Dedifferentiated amniotic fluid mesenchymal stem cell (primary cell): ENCODE data around the gene RNF183.
"Not testable (repeated sequence)": the region's sequence is repeated elsewhere in the genome, so short reads cannot be mapped to it uniquely, and the experiment has no call there.

Source experiments
- DNase-seq: peaks from one replicate; pipeline ENCODE4 v3.0.0-alpha.2; 2016; ENCODE audit errors: extremely low spot score

Gene RNF183

DNA sequence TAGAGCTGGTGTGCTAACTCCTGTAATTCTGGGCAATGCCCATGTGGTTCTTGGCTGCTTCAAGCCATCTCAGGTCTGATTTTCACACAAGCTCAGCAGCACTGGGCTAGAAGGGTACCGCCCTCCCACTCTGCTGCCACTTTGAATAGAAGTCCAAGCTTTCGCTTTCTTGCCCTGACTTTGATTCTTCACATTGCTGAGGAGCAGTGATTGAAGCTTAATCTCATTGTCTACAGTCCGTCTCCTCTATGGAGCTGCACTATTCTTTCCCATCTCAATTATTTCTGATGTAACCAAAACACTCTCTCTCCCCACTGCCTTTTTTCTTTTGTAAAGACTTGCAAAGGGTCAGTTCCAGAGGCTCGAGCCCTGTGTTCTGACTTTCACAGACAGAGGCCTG, 12.9 kb upstream of the RNF183 start:
- DNase-seq, result no peak

DNA sequence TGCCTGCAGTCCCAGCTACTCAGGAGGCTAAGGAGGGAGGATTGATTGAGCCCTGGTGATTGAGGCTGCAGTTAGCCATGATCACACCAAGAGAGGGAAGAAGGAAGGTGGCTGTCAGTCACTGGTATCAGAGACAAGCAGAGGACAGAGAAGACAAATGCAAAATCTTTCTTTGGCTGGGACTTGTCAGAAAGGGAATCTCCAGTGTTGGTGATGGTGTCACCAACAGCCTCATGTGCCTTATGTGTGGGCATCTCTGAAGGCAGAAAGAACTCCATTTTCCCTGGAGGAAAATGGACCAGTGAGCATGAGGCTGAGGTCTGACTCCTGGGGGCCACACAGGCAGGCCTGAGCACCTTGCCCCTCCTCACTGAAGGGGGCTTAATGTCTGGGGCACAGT, 12.1 kb upstream of the RNF183 start:
- no peak for DNase-seq

DNA sequence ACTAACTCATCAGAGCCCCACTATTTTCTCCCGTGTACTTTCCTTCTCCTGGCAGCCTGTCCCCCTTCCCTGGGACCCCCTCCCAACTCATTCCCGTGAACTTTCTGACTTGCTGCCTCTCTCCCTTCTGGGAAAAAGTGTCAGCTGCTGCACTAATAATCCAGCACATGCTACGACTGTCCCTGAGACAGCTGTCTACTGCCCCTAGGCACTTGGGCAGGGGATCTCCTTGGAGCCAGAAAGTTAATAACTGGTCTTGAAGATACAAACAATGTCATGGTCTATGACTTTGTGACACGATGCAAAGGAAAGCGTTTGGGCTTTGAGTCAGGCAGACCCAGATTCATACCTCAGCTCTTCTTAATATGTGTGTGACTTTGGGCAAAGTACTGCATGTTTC, 10.1 kb upstream of the RNF183 start:
- no peak for DNase-seq

DNA sequence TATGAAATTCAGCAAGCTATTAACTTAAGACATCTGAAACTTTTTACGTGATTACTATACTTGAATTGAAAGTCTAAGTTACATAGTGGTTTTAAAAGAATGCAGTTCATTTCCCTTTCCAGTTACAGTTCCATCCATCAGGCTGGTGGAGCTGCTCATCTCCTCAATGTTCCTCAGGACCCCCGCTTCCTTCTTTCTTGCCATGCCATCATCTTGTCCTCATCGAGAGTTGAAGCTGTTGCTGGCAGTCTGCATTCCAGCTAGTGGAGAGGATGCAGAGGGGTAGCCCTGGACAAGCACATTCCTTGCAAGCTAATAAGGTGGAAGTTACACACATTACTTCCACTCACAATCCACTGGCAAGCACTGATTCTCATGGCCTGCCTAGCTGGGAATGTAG, 8.8 kb upstream of the RNF183 start:
- no peak for DNase-seq

DNA sequence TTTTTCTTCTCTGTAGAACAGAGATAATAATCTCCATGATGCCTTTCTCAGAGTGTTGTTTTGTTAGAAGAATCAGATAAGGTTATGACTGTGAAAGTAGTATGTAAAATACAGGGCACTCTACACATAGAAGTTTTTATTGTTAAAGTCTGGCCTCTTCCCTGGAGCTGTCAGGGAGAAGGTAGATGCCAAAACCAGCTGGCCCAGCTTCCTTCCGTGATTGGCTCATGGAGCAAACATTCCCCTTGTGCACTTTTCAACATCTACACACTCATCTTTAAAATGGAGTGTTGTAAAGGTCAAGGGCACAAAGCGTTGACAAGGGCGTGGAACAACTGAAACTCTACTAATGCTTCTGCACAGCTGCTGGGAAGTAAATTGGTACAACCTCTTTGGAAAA, 7.4 kb upstream of the RNF183 start:
- no peak for DNase-seq

DNA sequence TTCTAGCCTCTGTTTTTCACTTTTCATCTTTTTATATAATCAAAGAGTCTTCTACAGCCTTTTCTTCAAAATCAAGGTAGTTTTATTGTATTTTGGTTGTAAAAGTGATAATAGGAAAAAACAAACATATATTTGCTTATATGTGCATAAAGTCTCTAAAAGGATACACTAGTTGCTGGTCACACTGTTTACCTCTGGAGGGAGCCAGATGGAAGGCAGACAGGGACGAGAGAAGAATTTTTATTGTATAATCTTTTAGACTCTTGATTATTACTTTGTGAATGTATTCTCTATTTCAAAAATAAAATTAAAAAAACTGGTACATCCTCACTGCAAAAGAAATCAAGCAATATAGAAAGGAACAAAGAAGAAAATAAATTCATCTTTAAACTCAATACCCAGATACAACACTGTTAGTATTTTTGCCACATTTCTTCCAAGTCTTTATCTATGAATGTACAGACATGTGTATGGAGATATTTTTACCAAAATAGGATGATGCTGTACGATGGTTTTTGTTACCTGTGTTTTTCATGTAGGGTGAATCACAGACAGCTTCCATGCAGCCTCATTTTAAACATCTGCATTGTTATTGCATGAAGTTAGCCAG, 6.1 kb upstream of the RNF183 start:
- DNase-seq, result peak; percentile 67

DNA sequence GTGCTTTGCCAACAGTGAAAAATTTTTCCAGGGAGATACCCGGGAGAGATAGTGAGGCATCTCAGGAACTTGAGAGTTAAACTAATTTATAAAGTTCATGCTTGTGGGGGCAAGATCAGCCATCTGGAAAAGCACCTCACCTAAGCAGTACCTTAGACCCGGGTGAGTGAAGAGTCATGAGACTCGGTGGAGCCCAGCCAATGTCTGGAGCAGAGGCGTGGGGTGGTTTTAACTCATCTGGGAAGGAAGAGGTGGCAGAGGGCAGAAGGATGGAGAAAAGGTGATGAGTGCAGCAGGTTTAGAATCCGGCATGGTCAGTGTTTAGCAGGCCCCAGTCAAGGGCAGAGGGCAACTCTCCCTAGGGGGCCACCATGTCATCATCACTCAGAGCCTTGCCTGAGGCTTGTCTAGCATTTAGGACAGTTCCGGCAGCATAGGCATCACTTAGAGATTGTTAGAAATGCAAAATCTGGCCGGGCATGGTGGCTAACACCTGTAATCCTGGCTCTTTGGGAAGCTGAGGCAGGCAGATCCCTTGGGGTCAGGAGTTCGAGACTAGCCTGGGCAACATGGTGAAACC, 4.3 kb upstream of the RNF183 start:
- no peak for DNase-seq

DNA sequence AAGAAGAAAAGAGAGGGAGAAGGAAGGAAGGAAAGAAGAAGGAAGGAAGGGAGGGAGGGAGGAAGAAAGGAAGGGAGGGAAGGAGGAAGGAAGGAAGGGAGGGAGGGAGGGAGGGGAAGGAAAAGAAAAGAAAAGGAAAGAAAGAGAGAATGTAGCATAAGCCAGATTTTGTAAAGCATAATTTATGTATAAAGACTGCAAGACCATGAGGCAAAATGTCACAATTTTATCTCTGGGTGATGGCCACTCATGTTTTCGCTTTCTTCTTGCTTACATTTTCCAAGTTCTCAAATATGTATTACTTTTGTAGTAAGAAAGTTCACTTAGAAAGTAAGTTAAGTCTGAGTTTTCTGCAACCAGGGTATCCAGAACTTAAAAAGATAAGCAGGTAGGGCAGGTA, 3.4 kb upstream of the RNF183 start:
- DNase-seq, result no peak

DNA sequence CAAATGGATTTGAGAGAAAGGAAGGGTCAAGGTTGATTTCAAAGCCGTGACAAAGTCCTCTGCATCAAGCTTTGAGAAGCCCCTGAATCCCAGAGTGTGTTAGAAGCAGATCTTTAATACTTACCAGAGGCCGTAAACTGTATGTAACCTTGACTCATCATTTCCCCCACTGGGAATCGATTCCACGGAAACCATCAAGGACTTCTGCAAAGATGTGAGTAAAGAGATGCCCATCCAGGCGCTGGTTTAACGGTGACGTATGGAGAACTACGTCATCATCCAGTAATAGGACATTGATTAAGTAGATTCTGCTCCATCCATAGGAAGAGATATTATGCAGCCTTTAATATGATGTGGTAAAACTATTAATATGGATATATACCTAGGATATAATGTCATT, 1.6 kb downstream of the RNF183 start:
- no peak for DNase-seq

DNA sequence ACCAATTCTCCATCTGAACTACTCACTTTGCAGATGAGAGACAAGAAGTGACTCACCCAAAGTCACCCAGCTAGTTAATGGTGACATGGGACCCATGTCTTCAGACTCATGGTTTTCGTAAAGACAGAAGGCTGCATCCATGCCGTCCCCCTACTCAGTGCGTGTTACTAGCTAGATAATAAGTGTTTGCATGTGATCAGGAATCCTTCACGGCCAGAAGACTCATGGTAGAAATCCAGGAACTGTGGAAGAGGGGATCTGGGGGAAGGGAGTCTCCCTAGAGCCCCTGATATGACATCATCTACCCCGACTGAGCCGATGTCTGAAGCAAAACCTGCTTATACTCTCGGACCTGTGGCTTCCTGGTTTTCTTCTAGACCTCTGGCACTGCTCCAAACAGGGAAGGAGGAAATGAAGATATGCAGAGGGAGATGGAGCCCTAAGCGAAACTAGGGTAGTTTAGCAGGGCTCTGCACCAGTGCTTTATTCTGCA, 3.3 kb downstream of the RNF183 start:
- DNase-seq, result no peak

DNA sequence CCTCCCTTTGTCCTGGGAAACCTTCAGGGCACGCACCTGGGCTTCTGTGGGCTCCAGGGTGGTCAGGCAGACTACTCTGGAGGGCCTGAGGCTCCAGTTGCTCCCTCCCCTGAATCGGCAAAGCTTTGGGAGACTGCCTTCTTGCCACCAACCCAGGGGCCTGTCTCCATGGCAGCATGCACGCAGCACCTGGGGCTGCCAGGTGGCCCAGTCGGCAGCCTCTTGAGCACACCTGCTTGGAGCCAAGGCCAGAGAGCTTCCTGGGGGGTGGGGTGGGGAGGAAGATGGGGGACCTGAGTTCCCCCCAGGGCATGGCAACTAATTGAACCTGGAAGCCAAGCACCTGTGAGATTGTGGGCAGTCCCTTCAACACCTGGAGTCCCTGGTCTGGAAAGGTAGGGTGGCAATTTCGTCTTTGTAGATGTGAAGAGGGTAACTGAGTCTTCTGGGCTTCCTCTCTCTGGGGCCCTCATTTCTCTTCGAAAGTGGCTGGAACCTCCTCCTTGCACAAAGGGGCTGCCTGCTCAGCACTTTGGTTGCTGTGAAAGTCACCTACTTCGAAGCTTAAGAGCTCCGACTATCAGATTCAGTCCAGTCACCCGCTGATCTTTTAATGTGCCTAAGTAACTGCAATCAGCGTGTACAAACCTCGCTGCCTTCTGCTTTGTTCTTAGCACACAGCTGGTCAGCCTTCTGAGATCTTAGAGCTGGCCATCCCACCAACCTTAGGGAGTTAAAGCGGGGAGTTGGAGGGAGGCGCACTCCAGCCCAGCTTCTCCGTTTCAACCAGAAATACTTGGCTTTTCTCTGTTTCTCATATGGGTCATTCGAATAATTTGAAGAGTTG, 4.0 kb downstream of the RNF183 start:
- no peak for DNase-seq

DNA sequence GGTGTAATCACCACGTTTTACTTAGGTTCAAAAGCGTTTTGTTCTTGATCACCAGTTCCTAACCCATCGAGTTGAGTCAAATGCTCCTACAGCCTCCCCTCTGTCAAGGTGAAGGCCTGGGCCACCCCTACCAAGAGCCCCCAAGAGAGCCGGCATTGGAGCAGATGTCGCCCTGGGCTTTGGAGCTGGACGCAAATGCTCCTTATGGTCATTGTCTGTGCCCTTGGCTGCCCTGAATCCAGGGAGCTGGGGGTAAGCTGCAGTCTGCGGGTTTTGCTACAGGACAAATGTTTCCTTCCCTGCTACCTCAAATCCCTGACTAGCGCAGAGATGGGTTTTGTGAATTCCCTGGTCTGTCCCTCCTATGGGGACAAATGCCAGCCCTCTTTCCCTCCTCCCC, 4.9 kb downstream of the RNF183 start:
- DNase-seq, result no peak

DNA sequence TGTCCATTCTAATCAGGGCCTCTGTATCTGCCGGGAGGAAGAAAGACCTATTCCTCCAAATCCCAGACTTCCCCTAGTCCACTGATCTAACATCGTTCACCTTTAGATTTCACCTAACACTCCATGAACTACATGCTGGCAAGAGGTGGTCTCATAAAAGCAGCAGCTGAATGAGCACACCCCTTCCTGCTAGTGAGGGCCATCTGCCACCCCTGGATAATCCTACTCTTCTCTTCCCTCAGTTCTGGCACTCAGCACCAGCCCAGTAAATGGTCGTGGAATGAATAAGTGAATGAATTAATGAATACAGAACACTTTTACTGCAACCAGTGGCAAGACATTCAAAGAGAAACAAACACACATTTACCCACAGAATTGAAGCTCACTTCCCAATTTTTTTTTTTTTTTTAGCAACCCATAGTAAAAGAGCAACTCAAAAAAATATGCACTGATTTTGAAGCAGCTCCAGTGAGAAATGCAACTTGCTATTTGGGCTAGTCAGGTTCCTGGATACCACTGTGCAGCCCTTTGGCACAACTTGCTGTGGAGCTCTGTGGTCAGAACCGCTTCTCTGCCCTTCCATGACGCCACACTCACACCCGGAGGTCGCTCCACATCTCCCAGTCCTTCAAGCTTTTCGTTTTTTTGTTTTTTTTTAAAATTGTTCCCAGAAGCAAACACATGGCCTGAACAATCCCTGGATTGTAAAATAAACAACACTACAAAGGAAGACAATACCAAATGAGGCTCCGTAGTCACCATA, 6.2 kb downstream of the RNF183 start:
- DNase-seq, result no peak

DNA sequence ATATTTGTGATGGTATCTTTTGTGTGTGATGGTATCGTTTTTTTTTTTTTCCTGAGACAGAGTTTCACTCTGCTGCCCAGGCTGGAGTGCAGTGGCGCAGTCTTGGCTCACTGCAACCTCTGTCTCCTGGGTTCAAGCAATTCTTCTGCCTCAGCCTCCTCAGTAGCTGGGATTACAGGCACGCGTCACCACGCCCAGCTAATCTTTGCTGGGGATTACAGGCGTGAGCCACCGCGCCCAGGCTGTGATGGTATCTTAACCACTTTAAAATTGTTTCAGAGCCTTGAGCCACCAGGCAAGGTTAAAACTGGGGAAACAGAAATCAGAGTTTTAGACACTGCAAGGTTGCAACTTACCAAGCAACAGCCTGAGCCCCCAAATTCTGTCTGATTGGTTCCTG, 6.9 kb downstream of the RNF183 start:
- not testable (repeated sequence) for DNase-seq

DNA sequence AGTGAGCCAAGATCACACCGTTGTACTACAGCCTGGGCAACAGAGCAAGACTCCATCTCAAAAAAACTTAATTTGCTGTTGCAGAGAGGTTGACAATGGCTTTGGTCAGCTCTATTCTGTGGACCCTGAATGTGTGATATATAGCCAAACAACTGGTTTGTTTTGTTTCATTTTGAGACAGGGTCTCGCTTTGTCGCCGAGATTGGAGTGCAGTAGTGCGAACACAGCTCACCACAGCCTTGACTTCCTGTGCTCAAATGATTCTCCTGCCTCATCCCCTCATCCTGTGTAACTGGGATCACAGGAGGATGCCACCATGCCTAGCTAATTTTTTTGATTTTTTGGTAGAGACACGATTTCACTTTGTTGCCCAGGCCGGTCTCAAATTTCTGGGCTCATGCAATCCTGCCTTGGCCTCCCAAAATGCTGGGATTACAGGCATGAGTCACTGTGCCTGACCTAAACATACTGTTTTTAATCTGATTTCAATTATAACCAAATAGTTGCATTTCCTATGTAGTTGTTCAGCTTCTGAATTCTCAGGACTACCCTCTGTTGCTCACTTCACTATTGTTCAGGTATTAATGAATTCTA, 9.8 kb downstream of the RNF183 start:
- peak; percentile 82 for DNase-seq

DNA sequence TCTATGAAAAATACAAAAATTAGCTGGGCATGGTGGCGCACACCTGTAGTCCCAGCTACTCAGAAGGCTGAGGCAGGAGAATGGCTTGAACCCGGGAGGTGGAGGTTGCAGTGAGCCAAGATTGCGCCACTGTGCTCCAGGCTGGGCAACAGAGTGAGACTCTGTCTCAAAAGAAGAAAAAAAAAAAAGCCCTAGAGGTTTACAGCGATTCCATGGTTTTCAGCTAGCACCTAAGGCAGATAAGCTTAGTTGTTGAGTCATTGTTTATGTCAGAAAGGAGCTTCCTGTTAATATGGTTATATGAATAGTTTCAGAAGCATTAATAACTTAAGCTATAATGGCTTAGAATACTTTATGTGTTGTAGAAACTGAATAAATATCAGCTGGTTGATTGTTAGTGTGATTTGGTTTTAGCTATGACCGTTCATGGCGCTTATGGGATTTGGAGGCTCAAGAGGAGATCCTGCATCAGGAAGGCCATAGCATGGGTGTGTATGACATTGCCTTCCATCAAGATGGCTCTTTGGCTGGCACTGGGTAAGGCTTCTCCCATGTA, 13.0 kb downstream of the RNF183 start:
- DNase-seq, result no peak

DNA sequence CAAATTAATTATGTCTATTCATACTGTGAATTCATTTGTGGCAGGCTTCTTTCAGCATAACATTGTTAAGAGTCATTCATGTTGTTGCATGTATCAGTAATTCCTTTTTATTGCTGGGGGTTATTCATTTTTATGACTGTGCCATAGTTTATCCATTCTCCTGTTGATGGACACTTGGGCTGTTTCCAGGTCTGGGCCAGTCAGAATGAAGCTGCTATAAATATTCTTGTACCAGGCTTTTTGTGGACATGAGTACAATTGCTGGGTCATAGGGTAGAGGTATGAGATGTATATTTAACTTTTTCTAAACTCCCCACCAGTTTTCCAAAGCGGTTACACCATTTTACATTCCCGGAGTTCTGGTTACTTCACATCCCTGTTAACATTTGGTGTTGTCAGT, 14.1 kb downstream of the RNF183 start:
- no peak for DNase-seq

DNA sequence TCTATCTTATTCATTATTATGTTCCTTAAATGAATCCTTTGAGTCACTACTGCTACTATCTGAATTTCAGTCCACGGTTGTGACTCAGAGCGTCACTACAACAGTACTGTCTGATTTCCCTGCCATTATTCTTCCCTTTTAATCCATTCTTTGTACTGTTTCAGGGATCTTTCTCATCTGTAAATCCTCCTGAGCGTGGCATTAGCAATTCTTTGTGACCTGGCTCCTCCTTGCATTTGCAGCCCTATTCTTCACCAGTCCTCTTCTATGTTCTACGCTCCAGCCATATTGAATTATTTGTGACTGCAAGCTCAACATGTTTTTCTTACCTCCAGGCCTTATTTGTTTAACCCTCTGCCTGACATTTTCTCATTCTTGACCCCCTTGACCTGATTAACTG, 21.8 kb downstream of the RNF183 start:
- no peak for DNase-seq

DNA sequence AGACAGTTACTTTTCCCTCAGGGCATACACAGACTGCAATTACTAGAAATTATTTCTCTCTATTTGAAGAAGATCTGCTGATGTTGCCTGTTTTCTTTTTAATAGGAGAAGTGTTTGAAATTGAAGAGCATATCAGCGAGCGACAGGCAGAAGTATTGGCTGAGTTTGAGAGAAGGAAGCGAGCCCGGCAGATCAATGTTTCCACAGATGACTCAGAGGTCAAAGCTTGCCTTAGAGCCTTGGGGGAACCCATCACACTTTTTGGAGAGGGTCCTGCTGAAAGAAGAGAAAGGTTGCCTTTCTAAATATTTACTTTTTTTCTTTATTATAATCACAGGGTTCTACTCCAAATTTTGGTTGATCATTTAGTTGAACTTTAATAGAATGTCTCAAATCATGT, 24.3 kb downstream of the RNF183 start:
- no peak for DNase-seq

DNA sequence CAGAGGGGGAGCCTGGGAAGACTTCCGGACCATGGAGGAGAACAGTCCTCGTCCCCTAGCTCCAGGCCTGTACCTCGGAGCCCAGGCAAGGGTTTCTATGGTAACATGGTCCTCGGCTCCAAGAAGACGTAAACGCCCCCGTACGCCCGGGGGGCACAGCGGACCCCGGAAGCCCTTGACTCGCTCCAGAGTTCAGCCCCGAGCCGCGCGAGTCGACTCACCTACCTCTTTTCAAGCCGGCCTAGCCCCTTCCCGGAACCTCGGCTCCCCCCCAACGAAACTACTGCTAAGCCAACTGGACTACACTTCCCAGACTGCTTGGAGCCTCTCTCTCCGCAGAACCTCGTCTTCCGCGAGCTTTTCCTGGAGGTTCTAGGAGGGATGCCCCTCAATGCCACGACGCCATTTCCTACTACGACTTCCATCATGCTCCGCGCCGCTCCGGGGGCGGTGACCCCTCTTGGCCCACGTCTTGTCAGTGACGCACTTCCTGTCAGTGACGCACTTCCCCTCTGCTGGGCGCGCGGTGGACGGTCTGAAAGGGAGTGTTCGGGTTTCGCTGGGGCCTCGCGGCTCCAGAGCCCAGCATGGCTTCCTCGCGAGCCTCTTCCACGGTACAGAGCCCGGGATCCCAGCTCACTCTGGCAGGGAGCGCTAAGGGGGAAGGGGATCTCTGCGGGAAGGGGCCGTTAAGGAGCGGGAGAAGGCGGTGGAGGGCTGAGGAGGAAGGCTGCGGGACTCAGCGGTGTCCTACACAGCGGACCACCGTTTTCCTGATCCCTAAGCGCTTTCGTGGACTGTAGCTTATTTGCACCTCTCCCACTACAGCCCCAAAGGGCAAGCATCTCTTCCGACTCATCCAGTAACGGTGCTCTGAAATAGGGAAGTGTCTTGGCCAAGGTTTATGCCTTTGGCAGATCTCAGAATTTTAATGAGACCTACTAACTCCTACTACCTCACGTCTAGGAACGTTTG, 27.7 kb downstream of the RNF183 start, which contains the start of the genes CDC26 and PRPF4:
CDC26 (minus strand) TSS at position 416 of the 975 bp plus-strand sequence. CDS start 3,065 bp downstream, outside the sequence.
PRPF4 (plus strand) TSS at position 502 of the 975 bp plus-strand sequence; CDS start at position 588, 86 bp downstream.
- DNase-seq, result peak; percentile 98
